Fibroblast of lung (primary cell): ENCODE measurements around the gene MORC4.

ENCODE experiments used
- EZH2 ChIP-seq: IDR thresholded peaks from 2 replicates; pipeline ENCODE4 v1.5.1; 2012; ENCODE audit warnings: low read length, control low read depth, mild to moderate bottlenecking; ENCODE audit errors: missing control alignments
- TF ChIP-seq, protein P1 (sequence below), 2 donors: IDR thresholded peaks in 1 of 2; conservative IDR thresholded peaks in 1 of 2; 1 replicate in 1 of 2; 2 replicates in 1 of 2; pipeline ENCODE4 v1.5.1; 2011 to 2012; ENCODE audit warnings: low read length in 2 of 2, control low read depth in 1 of 2, inconsistent platforms in 1 of 2, low read depth in 1 of 2, mild to moderate bottlenecking in 1 of 2

- TF ChIP-seq, protein P1, sequence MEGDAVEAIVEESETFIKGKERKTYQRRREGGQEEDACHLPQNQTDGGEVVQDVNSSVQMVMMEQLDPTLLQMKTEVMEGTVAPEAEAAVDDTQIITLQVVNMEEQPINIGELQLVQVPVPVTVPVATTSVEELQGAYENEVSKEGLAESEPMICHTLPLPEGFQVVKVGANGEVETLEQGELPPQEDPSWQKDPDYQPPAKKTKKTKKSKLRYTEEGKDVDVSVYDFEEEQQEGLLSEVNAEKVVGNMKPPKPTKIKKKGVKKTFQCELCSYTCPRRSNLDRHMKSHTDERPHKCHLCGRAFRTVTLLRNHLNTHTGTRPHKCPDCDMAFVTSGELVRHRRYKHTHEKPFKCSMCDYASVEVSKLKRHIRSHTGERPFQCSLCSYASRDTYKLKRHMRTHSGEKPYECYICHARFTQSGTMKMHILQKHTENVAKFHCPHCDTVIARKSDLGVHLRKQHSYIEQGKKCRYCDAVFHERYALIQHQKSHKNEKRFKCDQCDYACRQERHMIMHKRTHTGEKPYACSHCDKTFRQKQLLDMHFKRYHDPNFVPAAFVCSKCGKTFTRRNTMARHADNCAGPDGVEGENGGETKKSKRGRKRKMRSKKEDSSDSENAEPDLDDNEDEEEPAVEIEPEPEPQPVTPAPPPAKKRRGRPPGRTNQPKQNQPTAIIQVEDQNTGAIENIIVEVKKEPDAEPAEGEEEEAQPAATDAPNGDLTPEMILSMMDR (conservative IDR thresholded peaks at IDR 0.05 in 1 of 2, IDR thresholded peaks at IDR 0.05 in 1 of 2; ENCODE audit: low read depth in 1 of 2, low read length in 2 of 2): peak; percentile 46 to 52
- TF ChIP-seq EZH2: no peak
Observed at GRCh38 chrX:106999002-106999975, 723 bp downstream of the MORC4 start.
